Uterus (tissue), 2 donors: ENCODE measurements around the gene ZNF574.

Experiments
- CTCF ChIP-seq, 4 experiments: fragments of 200-600 bp in 2 of 4; fragments of 450-650 bp in 2 of 4; sonication (generic) in 2 of 4; IDR thresholded peaks; one replicate each; pipeline ENCODE4 v1.5.1; 2016 to 2019; ENCODE audit warnings: antibody characterized with exemption in 4 of 4, mild to moderate bottlenecking in 2 of 4, moderate library complexity in 1 of 4
- POLR2A ChIP-seq, 2 donors: fragments of 450-650 bp; IDR thresholded peaks; one replicate each; pipeline ENCODE4 v1.6.1; 2016; ENCODE audit warnings: antibody characterized with exemption in 2 of 2, mild to moderate bottlenecking in 1 of 2, moderate library complexity in 1 of 2

- no peak for TF ChIP-seq POLR2A (IDR thresholded peaks at IDR 0.05)
- TF ChIP-seq CTCF (IDR thresholded peaks at IDR 0.05), result no peak
Observed at GRCh38 chr19:42057846-42058245, 18.1 kb upstream of the ZNF574 start.
